Cerebellar cortex (tissue), 1 donor: ENCODE data around the gene TFF1.

Experiments
- DNase-seq: peaks from one replicate; pipeline ENCODE4 v3.0.0-alpha.2; 2015; ENCODE audit warnings: low spot score

The TFF1 gene

GRCh38 chr21:42381347-42381984 is 15.1 kb upstream of the TFF1 start:
- DNase-seq = peak; percentile 23

- DNase-seq = no peak
These were observed 13.3 kb upstream of the TFF1 start for GRCh38 chr21:42379426-42380215.

- no peak for DNase-seq
These were observed 12.1 kb upstream of the TFF1 start for GRCh38 chr21:42378418-42378817.

- DNase-seq = no peak
These were observed 11.6 kb upstream of the TFF1 start for GRCh38 chr21:42377951-42378340.

- DNase-seq = no peak
These were observed 11.0 kb upstream of the TFF1 start for GRCh38 chr21:42377211-42377950.

- DNase-seq = no peak
These were observed 10.1 kb upstream of the TFF1 start for GRCh38 chr21:42376338-42376982.

GRCh38 chr21:42375966-42376337 is 9.6 kb upstream of the TFF1 start:
- no peak for DNase-seq

GRCh38 chr21:42375506-42375905 is 9.2 kb upstream of the TFF1 start:
- DNase-seq = no peak

- no peak for DNase-seq
These were observed 8.6 kb upstream of the TFF1 start for GRCh38 chr21:42374864-42375499.

- no peak for DNase-seq
These were observed 8.1 kb upstream of the TFF1 start for GRCh38 chr21:42374457-42374856.

GRCh38 chr21:42373908-42374455 is 7.6 kb upstream of the TFF1 start:
- no peak for DNase-seq

GRCh38 chr21:42373196-42373907 is 7.0 kb upstream of the TFF1 start:
- no peak for DNase-seq

- no peak for DNase-seq
These were observed 4.7 kb upstream of the TFF1 start for GRCh38 chr21:42370894-42371654.

- DNase-seq = no peak
These were observed 3.5 kb upstream of the TFF1 start for GRCh38 chr21:42369821-42370220.

GRCh38 chr21:42367367-42368165 is 1.2 kb upstream of the TFF1 start:
- no peak for DNase-seq

GRCh38 chr21:42365770-42366169 is 565 bp downstream of the TFF1 start:
- DNase-seq = no peak

- DNase-seq = no peak
These were observed 1.9 kb downstream of the TFF1 start for GRCh38 chr21:42364304-42364865.

GRCh38 chr21:42363312-42363711 is 3.0 kb downstream of the TFF1 start:
- DNase-seq = no peak

- DNase-seq = no peak
These were observed 3.6 kb downstream of the TFF1 start for GRCh38 chr21:42362700-42363099.
